PC-3 (cell line): ENCODE measurements around the gene COMMD2. TPM values are rescaled to one million over a fixed set of nuclear protein-coding genes. Genes with fewer than 3 reads are reported as not detected.

ENCODE experiments used
- ATAC-seq: fragments of 200-7000 bp; cut with Tn5 transposase; 2 replicates; pipeline ENCODE4 v1.9.1; 2020; ENCODE audit warnings: mild to moderate bottlenecking, moderate library complexity
- BruUV-seq: library from RNA; stranded (reverse); fragments of 400-500 nt; replicated peaks from 2 replicates; lab custom pipeline; 2021; lab: Mats Ljungman, UMichigan
- CTCF ChIA-PET: fragments of 300-600 bp; sonication (Branson Sonifier 250); formaldehyde crosslinking; loops from one replicate; lab custom pipeline; 2022; ENCODE audit warnings: antibody characterized with exemption; lab: Charles Lee
- POLR2A ChIA-PET: fragments of 300-600 bp; sonication (Branson Sonifier 250); formaldehyde crosslinking; loops from one replicate; lab custom pipeline; 2022; ENCODE audit warnings: antibody characterized with exemption; ENCODE audit not compliant: unreplicated experiment; lab: Charles Lee
- DNase-seq: peaks from one replicate; pipeline ENCODE4 v3.0.0-alpha.2; 2015
- H2AFZ ChIP-seq: fragments of 300-600 bp; sonication (generic); 2 replicates; pipeline ENCODE4 v1.6.0; 2016; ENCODE audit warnings: antibody characterized with exemption, low read length
- H3F3A ChIP-seq: fragments of 300-600 bp; sonication (generic); one replicate; pipeline ENCODE4 v1.6.0; 2017; ENCODE audit warnings: antibody characterized with exemption, low read length, control low read depth, mild to moderate bottlenecking; ENCODE audit not compliant: unreplicated experiment
- H3K27ac ChIP-seq: fragments of 300-600 bp; sonication (generic); 2 replicates; pipeline ENCODE4 v1.5.1; 2016; ENCODE audit warnings: mild to moderate bottlenecking, low read length
- H3K27me3 ChIP-seq: fragments of 300-600 bp; sonication (generic); 2 replicates; pipeline ENCODE4 v1.6.1; 2016; ENCODE audit warnings: low read length, mixed read lengths
- H3K36me3 ChIP-seq: fragments of 300-600 bp; sonication (generic); 2 replicates; pipeline ENCODE4 v1.6.1; 2016; ENCODE audit warnings: low read depth, mixed run types, low read length, mixed read lengths
- H3K4me1 ChIP-seq: fragments of 300-600 bp; sonication (generic); 2 replicates; pipeline ENCODE4 v1.5.1; 2016; ENCODE audit warnings: low read length; ENCODE audit not compliant: insufficient read depth
- H3K4me2 ChIP-seq: fragments of 300-600 bp; sonication (generic); 2 replicates; pipeline ENCODE4 v1.6.0; 2016; ENCODE audit warnings: low read length
- H3K4me3 ChIP-seq: fragments of 300-600 bp; sonication (generic); 2 replicates; pipeline ENCODE4 v1.5.1; 2016; ENCODE audit warnings: mild to moderate bottlenecking, low read length, mixed read lengths
- H3K79me2 ChIP-seq: fragments of 300-600 bp; sonication (generic); 2 replicates; pipeline ENCODE4 v1.6.1; 2017; ENCODE audit warnings: low read length, mixed read lengths
- H3K9ac ChIP-seq: fragments of 300-600 bp; sonication (generic); 2 replicates; pipeline ENCODE4 v1.6.0; 2016; ENCODE audit warnings: mild to moderate bottlenecking, low read length
- H3K9me2 ChIP-seq: fragments of 300-600 bp; sonication (generic); replicated peaks from 2 replicates; pipeline ENCODE4 v1.6.1; 2016; ENCODE audit warnings: mixed run types, low read length, mixed read lengths
- H3K9me3 ChIP-seq: fragments of 300-600 bp; sonication (generic); 2 replicates; pipeline ENCODE4 v1.6.1; 2016; ENCODE audit warnings: low read length, mixed read lengths
- H4K20me1 ChIP-seq: fragments of 300-600 bp; sonication (generic); 2 replicates; pipeline ENCODE4 v1.6.1; 2016; ENCODE audit warnings: low read length, mixed read lengths
- CTCF ChIP-seq: fragments of 300-600 bp; sonication (generic); conservative IDR thresholded peaks from 2 replicates; pipeline ENCODE4 v1.5.1; 2017; ENCODE audit warnings: antibody characterized with exemption, low read depth, mild to moderate bottlenecking, low read length
- EZH2 ChIP-seq: fragments of 300-600 bp; sonication (generic); IDR thresholded peaks from one replicate; pipeline ENCODE4 v1.6.1; 2017; ENCODE audit warnings: antibody characterized with exemption, mild to moderate bottlenecking, low read length; ENCODE audit not compliant: unreplicated experiment
- EZH2phosphoT487 ChIP-seq: fragments of 300-600 bp; sonication (generic); IDR thresholded peaks from 2 replicates; pipeline ENCODE4 v1.6.1; 2018; ENCODE audit warnings: mild to moderate bottlenecking, antibody characterized with exemption, low read length, borderline replicate concordance
- intact Hi-C: fragments of 100-400 bp; cut with micrococcal nuclease; formaldehyde crosslinking; loops from 2 replicates; pipeline ENCODE4 v1.9.0; 2023
- total RNA-seq: library from RNA; depleted of rRNA; stranded (reverse); fragments of >200 nt; gene quantifications from 2 replicates; pipeline ENCODE4 v1.2.3, GENCODE V29; 2014

The COMMD2 gene
- total RNA-seq, 1 experiment from 2014 or later = 24.8 TPM

GRCh38 chr3:149715247-149715646 lies 37.0 kb downstream of the COMMD2 start:
- ChIA-PET CTCF (no interaction called here), POLR2A (no interaction called here)
- H3K27ac ChIP-seq = no peak overlapping the region

DNA sequence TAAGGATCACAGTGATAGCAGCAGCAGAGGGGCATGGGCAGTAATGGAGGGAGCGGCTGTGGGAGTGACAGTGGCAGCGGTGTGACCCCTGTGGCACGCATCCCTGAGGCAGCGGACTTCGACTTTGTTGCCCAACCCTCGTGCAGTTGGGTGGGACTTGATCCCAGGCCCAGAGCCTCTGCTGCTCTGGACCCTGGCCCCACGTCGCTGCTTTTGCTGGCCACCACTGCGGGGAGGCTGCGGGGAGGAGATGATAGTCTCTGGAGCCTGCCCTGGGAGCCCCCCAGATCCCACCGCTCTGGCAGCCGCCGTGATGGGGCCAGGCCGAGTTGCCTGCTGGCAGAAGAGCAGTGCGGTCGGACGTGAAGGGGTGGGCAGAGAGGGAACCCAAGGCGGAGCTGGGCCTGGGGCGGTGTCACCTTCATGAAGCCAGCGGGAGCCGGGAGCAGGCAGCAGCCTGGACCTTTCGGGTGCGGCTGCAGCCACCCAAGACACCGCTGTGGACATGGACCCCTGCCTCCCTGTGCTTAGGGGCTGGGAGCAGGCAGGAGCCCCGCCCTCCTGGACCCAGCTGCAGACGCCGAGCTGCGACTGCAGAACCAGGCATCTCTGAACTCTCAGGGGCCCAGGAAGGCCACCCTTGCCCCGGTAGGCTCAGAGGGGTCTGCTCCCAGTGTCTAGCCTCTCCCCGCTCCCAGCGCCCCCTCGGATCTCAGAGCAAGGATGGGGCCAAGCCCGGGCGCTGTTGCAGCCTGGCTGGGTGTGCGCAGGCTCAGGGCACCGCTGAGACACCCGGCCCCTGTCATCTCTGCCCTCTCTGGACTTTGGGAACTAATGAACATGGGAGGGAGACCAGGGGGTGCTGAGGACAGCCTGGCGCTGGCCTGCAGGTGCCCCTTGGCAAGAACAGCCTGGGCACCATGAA lies 38.3 kb downstream of the COMMD2 start:
- POLR2A ChIA-PET = no interaction called here

More at GRCh38 chr3:149715247-149715646, 37.0 kb downstream of the COMMD2 start:
- Histone ChIP-seq H3K4me1 (peaks cover 5% of the 10 kb centered on the region; the same call in 1 of the 2 replicates), H4K20me1 (no peaks in the 10 kb centered on the region), H3K27me3 (no peaks in the 10 kb centered on the region), H3K9ac (no peak overlapping the region), H3K4me2 (no peak overlapping the region), H3K36me3 (no peaks in the 10 kb centered on the region), H3F3A (no peaks in the 10 kb centered on the region), H3K9me2 (no peaks in the 10 kb centered on the region), H3K4me3 (no peak overlapping the region), H3K79me2 (no peaks in the 10 kb centered on the region), H2AFZ (no peak overlapping the region), H3K9me3 (no peaks in the 10 kb centered on the region)
- DNase-seq (no peak), ATAC-seq (no peak)
- TF ChIP-seq CTCF = no peak
- TF ChIP-seq EZH2 = no peak
- TF ChIP-seq EZH2phosphoT487 = no peak
- BruUV-seq = no TSS peak
- intact Hi-C loops = loop anchor here (5.0 kb wide), 1 partner anchor 133 kb away; no protein-coding TSS in a partner anchor

More for the DNA sequence above, 38.3 kb downstream of the COMMD2 start:
- H3K79me2 ChIP-seq = no peaks in the 10 kb centered on the region
- no peaks in the 10 kb centered on the region for H3K9me2 ChIP-seq
- no peak overlapping the region for H3K4me2 ChIP-seq
- no peak overlapping the region for H2AFZ ChIP-seq
- TF ChIP-seq EZH2phosphoT487 (no peak), EZH2 (no peak), CTCF (no peak)
- intact Hi-C loops = no loop called here
- ATAC-seq = no peak
- H3K27ac ChIP-seq = no peak overlapping the region
- H3K9ac ChIP-seq = no peak overlapping the region
- H3K27me3 ChIP-seq = no peaks in the 10 kb centered on the region
- DNase-seq = no peak
- BruUV-seq = no TSS peak
- no peak overlapping the region for H3K4me3 ChIP-seq
- CTCF ChIA-PET = no interaction called here
- H3K4me1 ChIP-seq = peaks cover 5% of the 10 kb centered on the region; the same call in 1 of the 2 replicates
- no peaks in the 10 kb centered on the region for H4K20me1 ChIP-seq
- no peaks in the 10 kb centered on the region for H3F3A ChIP-seq
- no peaks in the 10 kb centered on the region for H3K9me3 ChIP-seq
- no peaks in the 10 kb centered on the region for H3K36me3 ChIP-seq
